Measurements from ENCODE around the gene DPH1.

DPH1 gene

GRCh38 chr17:2062571-2063183 lies 32.7 kb downstream of the DPH1 start:
- DNase-seq, result no peak

GRCh38 chr17:2063261-2064146 lies 33.6 kb downstream of the DPH1 start:
- DNase-seq, result no peak

- no peak for DNase-seq
Observed at GRCh38 chr17:2064147-2064489, 34.2 kb downstream of the DPH1 start.

GRCh38 chr17:2064520-2064971 lies 34.6 kb downstream of the DPH1 start:
- DNase-seq, result no peak

- peak; percentile 86 for DNase-seq
Observed at GRCh38 chr17:2064980-2065785, 35.2 kb downstream of the DPH1 start.

- DNase-seq, result no peak
Observed at GRCh38 chr17:2065949-2066400, 36.0 kb downstream of the DPH1 start.

- no peak for DNase-seq
Observed at GRCh38 chr17:2067048-2067561, 37.2 kb downstream of the DPH1 start.

- DNase-seq, result no peak
Observed at GRCh38 chr17:2067608-2068024, 37.7 kb downstream of the DPH1 start.

- DNase-seq, result no peak
Observed at GRCh38 chr17:2068031-2068518, 38.1 kb downstream of the DPH1 start.

GRCh38 chr17:2068519-2069051 lies 38.6 kb downstream of the DPH1 start:
- DNase-seq, result peak; percentile 67

- peak; percentile 82 for DNase-seq
Observed at GRCh38 chr17:2070241-2071023, 40.5 kb downstream of the DPH1 start.

- no peak for DNase-seq
Observed at GRCh38 chr17:2071024-2071385, 41.1 kb downstream of the DPH1 start.

- DNase-seq, result no peak
Observed at GRCh38 chr17:2071455-2072281, 41.7 kb downstream of the DPH1 start.

- DNase-seq, result no peak
Observed at GRCh38 chr17:2074919-2075318, 45.0 kb downstream of the DPH1 start.

GRCh38 chr17:2075336-2076086 lies 45.6 kb downstream of the DPH1 start:
- DNase-seq, result no peak

GRCh38 chr17:2076087-2076984 lies 46.4 kb downstream of the DPH1 start:
- DNase-seq, result no peak

GRCh38 chr17:2077040-2077439 lies 47.1 kb downstream of the DPH1 start:
- DNase-seq, result no peak

- no peak for DNase-seq
Observed at GRCh38 chr17:2081564-2081963, 51.6 kb downstream of the DPH1 start.
